Stimulated activated CD8-positive, alpha-beta memory T cell treated with anti-CD3 and anti-CD28 coated beads, Interleukin-15, amount 100 ng/mL, for 48 hours (primary cell): ENCODE measurements around the gene MRPL51.

Experiments used
- DNase-seq, 2 donors: peaks; one replicate each; pipeline ENCODE4 v3.0.0-alpha.2; 2020; ENCODE audit warnings: low read depth in 2 of 2

MRPL51 gene

GRCh38 chr12:6492838-6493496 is at the start of gene MRPL51:
TSS of gene MRPL51 (minus strand) at chr12:6493262. CDS start at chr12:6493136, 126 bp downstream.
- DNase-seq, result peak; percentile 97 to 98

GRCh38 chr12:6542209-6543009 is 49.3 kb upstream of the MRPL51 start:
- no peak for DNase-seq

- DNase-seq, result no peak
Observed at GRCh38 chr12:6541371-6542165, 48.5 kb upstream of the MRPL51 start.

- peak in 1 of 2 donors; percentile 30 for DNase-seq
Observed at GRCh38 chr12:6540181-6540877, 47.3 kb upstream of the MRPL51 start.

GRCh38 chr12:6539707-6540134 is 46.7 kb upstream of the MRPL51 start:
- DNase-seq, result no peak

- no peak for DNase-seq
Observed at GRCh38 chr12:6539314-6539682, 46.2 kb upstream of the MRPL51 start.

- DNase-seq, result no peak
Observed at GRCh38 chr12:6538420-6539313, 45.6 kb upstream of the MRPL51 start.

- DNase-seq, result peak in 1 of 2 donors; percentile 65
Observed at GRCh38 chr12:6537580-6538419, 44.7 kb upstream of the MRPL51 start.

GRCh38 chr12:6536894-6537579 is 44.0 kb upstream of the MRPL51 start:
- DNase-seq, result no peak

GRCh38 chr12:6535960-6536847 is 43.1 kb upstream of the MRPL51 start:
- DNase-seq, result no peak

GRCh38 chr12:6535697-6535946 is 42.6 kb upstream of the MRPL51 start:
- DNase-seq, result no peak

GRCh38 chr12:6534945-6535696 is 42.1 kb upstream of the MRPL51 start:
- DNase-seq, result peak in 1 of 2 donors; percentile 76

- no peak for DNase-seq
Observed at GRCh38 chr12:6534695-6534944, 41.6 kb upstream of the MRPL51 start.

- peak; percentile 83 for DNase-seq
Observed at GRCh38 chr12:6533923-6534694, 41.0 kb upstream of the MRPL51 start, which contains the start of gene GAPDH. TSS of gene GAPDH (plus strand) at chr12:6534517. CDS start at chr12:6534833, 316 bp downstream.

- DNase-seq, result no peak
Observed at GRCh38 chr12:6533653-6533922, 40.5 kb upstream of the MRPL51 start.

GRCh38 chr12:6532927-6533652 is 40.0 kb upstream of the MRPL51 start:
- peak in 1 of 2 donors; percentile 37 for DNase-seq
